Fibroblast of gingiva (primary cell): ENCODE measurements around the gene ROBO1.
A peak's percentile ranks its signal among the peaks of the same experiment; 100 is the strongest.
"Not testable (repeated sequence)": the region's sequence is repeated elsewhere in the genome, so short reads cannot be mapped to it uniquely, and the experiment has no call there.

Experiments used
- DNase-seq: peaks from one replicate; pipeline ENCODE4 v3.0.0-alpha.2; 2011; ENCODE audit warnings: low read depth

The ROBO1 gene

DNA sequence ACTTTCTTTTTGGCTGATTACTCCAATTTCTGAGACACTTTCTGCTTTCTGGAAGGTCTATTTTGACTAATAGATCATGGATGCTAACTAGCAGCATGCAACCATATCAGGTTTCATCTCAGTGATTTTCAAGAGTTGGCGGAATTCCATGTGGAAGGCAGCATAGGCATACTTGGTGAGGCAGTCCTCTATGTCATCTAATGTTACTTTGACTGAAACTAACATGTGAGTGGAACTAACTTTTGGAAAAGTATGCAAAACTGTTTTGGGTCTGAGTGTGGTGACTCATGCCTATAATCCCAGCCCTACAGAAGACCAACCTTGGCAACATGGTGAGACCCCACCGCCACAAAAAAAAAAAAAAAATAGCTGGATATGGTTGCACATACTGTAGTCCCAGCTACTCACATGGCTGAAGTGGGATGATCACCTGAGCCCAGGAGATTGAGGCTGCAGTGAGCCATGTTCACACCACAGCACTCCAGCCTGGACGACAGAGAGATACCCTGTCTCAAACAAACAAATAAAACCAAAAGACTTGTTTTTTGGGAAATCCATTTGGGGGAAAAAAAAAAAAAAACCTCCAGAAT is 1033.7 kb downstream of the ROBO1 start:
- peak; percentile 84 for DNase-seq

- no peak for DNase-seq
Measured at GRCh38 chr3:78732893-78733292, 1034.9 kb downstream of the ROBO1 start.

DNA sequence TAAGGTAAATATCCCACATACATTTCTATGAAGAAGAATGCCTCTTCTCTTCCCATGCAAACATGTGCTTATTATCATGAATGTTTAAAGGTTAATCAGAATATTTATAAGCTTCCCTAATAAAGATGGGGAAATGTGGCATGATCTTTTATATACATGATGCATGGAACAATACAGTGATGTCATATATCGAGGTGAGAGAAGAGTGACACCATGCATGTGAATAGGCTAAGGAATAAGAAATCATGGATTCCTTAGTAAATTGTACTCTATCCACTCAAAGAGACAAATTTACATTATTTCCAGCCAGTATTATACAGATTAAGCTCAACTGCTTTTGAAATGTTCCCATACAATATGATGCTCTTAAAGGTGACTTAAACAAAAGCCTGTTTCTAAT is 1035.3 kb downstream of the ROBO1 start:
- no peak for DNase-seq

GRCh38 chr3:78729946-78730345 is 1037.9 kb downstream of the ROBO1 start:
- DNase-seq = no peak

DNA sequence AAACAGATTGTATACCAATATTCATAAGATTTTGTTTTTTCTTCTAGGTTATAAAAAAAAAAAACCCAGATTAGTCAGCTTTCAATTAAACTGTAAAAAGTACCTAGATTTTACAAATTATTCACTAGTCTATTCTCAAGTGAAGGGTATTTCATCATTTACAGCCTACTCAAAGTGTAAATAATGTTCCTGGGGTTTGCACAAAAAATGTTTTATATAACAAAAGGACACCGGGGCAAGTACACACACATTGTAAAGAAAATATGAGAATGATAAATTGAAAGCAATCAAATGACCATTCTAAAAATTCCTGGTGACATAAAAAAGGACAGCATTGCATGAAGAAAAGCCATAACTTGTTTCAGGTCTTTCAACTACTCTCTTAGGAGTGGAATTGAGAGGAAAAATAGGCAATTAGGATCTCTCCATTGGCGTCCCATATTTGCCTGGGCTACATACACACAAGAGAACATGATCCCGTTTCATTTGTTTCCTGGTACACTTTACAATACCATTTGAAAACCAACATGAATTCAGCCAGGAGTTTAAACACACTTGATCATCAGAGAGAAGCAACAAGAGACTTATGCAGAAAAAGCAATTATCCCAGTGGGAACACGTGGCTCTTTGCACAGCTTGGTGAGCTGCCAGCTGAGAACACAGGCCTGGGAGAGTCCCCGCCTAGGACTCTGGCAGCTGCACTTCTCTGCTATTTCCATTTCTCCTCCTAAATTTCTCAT is 1039.2 kb downstream of the ROBO1 start:
- peak; percentile 53 for DNase-seq

GRCh38 chr3:78726545-78726944 is 1041.3 kb downstream of the ROBO1 start:
- no peak for DNase-seq

DNA sequence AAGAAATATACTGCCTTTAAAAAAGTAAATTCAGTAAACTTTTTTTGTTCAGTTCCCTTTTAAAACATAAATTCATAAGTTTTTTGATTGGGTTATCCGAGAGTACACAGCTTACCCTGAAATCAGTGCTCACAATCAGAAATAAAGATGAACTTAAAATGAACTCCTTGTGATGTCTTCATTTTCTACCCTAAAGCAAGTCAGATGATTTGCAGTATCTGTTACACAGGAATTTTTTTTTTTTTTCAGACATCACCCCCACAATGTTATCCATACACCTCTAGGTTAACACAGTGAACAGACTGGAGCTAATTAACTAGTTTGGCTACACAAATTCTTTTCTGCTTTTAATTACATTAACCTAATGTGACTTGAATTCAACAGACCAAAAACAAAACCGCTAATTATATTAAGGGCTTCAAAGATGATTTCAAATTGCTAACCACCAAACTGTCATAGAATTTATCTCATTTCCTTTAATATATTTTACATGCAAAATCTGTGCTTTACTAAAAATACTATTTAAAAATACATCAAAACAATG is 1042.0 kb downstream of the ROBO1 start:
- DNase-seq = no peak

- DNase-seq = no peak
Measured at GRCh38 chr3:78724859-78725258, 1042.9 kb downstream of the ROBO1 start.

GRCh38 chr3:78724364-78724763 is 1043.4 kb downstream of the ROBO1 start:
- not testable (repeated sequence) for DNase-seq

DNA sequence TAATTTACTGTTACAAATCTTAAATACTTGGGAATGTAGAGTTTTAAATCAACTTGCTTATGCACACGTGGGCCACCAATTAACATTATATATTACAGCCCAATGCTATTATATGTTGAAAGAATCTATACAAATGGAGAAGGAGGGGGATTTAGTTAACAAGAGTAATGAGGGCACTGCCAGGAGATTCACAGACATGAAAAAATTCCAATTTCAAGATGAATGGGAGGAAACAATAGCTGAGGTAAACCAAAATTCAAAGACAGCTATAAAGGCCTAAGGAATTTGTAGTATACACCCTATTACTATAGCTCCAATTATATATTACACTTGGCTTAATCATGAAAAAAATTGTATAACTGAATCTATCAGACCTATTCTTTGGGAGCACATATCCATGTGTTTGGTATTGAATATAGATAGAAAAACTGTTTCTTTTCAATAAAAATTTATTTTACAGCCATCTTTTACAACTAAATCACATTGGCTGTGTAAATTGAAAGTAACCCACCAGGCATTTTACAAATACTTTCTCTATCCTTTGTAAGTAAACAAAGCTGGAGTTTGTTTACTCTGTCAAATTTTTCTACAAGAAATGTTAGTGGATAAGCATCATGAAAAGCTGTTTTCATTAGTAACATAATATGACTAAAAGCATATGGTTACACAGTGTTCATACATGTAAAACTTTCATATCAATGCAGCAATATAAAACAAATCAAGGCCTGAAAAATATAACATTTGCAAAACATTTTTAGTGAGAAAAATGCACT is 1045.8 kb downstream of the ROBO1 start:
- peak; percentile 23 for DNase-seq

DNA sequence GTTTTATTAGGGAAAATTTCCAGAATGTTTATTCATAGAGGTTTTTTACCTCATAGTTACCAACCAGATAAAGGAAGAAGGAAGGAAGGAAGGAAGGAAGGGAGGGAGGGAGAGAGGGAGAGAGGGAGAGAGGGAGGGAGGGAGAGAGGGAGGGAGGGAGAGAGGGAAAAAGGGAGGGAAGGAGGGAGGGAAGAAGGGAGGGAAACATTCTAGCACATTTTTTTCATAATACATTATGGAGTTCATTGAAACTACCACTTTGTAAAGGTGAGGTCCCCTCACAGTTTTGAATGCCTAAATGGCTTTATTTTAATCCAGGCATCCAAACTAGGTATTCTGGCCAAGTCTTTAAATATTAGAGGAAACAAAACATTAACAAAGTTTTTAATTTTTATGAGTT is 1049.1 kb downstream of the ROBO1 start:
- no peak for DNase-seq

DNA sequence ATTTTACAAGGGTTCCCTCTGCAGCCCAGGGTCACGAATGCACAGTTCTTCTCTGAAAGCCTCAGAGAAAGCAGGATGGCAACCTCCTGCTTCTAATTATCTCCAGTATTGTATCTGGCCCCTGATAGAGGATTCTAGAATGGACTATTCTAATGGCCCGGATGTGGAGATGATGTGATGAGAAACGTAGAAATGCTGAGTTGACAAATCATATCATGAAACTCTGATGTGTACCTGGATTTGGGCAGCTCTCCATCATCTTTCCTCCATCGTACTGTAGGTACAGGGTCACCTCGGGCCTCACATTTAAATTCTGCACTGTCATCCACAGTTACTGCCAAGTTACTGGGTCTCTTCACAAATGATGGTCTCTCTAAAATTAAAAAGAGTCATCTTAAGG is 1050.8 kb downstream of the ROBO1 start:
- DNase-seq = no peak

DNA sequence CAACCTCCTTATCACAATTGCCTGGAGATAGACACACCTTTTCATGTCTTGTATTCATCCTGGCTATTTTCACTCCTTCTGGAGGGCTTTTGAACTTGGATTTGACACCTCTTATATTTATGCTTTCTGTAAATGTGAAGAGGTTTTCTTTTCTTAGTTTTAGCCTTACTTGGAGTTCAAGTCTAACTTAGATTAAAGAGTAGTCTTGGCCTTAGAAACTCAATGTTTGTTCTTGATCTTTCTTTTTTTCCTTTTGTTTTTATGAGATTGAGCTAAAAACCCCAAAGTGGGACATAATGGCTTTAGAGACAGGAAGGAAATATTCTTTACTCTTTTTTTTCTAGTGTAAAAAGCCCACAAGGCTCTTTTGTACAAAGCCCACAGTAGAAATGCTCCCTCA is 1054.9 kb downstream of the ROBO1 start:
- no peak for DNase-seq

DNA sequence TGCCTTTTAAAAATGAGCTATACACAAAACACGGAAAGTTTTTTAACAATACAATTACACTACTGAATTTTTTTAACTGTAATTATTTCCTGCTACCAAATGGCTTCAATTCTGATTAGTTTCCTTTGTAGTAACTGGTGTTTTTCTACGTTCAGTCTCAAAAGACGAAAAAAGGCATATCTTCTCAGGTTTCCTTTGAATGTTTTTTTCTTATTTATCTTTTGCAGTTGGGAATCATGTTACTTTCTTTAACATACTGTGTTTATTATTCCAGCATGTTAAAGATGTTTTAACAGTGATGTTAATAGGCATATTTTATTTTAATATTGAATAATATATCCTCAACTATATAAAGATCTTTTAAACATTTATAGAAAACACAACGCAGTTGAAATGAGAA is 1055.5 kb downstream of the ROBO1 start:
- DNase-seq = no peak

DNA sequence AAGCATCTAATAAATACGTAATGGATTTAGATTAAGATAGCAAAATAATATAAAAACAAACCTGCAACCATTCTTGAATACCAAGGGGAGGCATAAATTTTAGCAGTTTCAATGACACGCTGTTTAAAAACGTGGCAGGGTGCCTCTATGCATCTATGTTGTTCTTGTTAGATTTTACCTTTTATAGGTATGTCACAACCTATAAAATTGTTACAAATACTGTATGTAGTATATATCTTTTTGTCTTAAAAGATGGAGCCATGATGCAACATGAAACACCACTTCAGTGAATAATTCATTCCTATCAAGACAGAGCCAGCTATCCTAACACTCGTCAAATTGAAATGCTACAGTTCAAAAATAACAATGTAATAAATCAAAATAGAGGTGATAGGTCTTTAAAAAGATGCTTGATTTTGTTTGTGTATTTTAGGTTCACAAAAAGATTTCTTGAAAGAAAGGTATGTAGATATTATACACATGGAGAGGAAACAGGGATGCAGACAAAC is 1059.2 kb downstream of the ROBO1 start:
- no peak for DNase-seq

GRCh38 chr3:78707609-78708008 is 1060.2 kb downstream of the ROBO1 start:
- DNase-seq = no peak

DNA sequence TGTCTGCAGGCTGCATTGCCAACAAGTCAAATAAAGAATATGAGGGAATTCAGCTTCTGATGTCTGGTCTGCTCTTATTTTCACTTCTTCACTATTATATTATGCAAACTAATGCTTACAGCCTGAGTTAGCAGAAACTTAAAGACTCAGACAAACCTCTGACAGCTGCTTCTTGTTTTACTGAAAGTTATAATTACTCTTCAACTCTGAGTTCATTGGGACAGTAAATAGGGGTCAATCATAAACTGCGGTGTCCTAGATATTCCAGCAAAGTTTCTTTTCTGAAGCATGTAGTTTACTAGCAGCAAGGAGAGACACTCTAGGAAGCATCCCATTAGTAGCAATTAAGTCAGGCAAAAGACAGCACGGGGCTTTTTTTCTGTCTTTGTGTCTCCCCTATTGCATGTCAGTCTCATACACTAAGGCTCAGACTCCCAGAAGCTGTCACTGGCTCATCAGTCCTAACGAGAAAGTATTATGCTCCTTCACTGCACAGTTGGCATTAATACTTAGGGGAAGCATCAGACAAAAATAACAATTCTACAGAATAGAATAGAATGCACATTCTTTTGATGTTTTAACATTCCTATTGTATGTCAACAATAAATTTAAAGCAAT is 1060.8 kb downstream of the ROBO1 start:
- no peak for DNase-seq

DNA sequence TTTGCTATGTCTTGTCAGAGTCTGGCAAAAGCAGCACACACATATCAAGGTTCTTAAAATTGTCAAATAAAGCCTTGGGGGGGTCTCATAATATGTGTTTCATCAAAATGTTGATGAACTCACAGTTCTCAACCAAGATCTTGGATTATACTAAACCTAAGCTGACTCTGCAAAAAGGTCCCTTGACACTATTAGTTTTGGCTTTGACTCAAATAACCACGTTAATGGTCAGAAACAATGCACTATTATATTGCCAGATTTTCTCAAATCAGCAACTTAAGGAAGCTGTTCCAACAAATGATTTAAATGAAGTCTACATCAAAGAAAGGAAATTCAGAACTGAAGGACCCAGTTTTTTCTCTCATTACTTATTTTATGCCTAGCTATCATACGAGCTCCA is 1063.9 kb downstream of the ROBO1 start:
- no peak for DNase-seq

DNA sequence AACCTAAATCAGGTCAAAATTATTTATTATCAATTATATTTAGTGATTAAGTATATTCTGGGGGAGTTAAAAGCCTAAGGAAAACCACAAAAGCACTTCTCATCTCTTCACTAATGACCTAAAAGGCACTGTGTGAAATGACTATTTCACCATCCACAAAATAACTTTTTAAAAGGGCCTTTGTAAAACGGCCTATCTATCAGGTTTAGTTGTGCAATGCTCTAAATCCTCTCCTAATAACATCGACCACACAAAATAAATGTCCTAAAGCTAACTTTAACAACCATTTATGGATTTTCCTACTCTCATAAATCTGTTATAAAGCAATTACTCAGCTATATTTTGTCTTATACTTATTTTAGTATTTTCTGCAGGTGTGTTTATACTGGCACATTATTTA is 1066.3 kb downstream of the ROBO1 start:
- DNase-seq = no peak

DNA sequence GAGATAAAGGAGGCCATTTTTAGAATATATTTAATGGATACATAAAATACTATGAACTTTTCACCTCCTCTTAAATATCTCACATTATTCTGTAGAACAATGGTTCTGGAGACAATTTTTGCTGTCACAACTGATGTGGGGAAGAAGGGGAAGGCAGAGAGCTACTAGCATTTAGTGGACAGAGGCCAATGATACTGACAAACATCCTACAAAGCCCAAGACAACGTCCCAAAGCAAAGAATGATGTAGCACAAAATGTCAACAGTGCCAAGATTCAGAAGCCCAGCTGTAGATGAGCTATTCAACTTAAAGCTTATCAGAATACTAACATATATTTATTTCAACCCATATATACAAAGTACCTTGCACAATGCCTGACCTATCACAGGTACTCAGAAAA is 1069.4 kb downstream of the ROBO1 start:
- DNase-seq = no peak

DNA sequence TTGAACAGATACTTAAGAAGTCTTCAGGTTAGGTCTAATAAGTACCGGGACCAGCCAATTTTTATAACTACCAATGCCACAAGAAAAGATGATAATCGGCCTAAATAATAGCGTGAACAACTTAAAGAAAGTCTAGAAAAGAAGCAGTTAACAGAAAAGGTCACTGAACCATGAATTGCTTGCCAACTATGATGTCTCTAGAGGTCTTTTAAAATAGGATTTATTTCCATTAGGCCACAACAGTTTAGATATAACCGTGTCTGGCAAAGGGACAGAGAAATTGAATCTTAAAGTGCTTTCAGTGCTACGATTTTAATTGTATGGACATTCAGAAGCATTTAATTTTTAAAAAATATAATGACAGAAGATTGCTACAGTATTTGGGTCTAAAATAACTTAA is 1070.4 kb downstream of the ROBO1 start:
- DNase-seq = no peak

- DNase-seq = peak; percentile 57
Measured at GRCh38 chr3:78690766-78691165, 1077.0 kb downstream of the ROBO1 start.
